ENCODE data around the gene SLC44A3. TPM values are rescaled to one million over a fixed set of nuclear protein-coding genes. Genes with fewer than 3 reads are reported as not detected.

The SLC44A3 gene
- polyA plus RNA-seq, 1 donor from 2014 or later: not detected

DNA sequence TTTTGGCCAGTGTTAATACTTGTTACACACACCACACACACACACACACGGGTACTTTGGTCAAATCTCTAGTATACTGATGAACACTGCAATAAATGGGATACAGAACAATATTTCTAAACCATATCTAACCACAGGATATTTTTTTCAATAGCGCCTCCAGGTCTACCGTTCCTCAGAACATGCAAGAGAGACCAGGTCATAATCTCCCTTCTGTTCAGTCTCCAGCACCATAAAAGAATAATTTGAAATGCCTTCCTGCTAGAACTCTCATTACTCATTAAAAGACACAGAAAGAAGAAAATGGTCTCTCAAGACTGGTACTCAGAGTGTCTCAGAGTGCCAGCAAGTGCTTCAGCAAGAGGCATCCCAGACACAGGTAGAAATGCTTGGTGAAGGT lies 11.5 kb upstream of the SLC44A3 start:
- no peak overlapping the region for H2AFZ ChIP-seq (ENCODE audit: low read depth, low read length)
- no peak overlapping the region for H3K27ac ChIP-seq (ENCODE audit: low read length)
- no peak for TF ChIP-seq EP300 (conservative IDR thresholded peaks at IDR 0.05; ENCODE audit: poor library complexity, severe bottlenecking)
- TF ChIP-seq, protein P1, sequence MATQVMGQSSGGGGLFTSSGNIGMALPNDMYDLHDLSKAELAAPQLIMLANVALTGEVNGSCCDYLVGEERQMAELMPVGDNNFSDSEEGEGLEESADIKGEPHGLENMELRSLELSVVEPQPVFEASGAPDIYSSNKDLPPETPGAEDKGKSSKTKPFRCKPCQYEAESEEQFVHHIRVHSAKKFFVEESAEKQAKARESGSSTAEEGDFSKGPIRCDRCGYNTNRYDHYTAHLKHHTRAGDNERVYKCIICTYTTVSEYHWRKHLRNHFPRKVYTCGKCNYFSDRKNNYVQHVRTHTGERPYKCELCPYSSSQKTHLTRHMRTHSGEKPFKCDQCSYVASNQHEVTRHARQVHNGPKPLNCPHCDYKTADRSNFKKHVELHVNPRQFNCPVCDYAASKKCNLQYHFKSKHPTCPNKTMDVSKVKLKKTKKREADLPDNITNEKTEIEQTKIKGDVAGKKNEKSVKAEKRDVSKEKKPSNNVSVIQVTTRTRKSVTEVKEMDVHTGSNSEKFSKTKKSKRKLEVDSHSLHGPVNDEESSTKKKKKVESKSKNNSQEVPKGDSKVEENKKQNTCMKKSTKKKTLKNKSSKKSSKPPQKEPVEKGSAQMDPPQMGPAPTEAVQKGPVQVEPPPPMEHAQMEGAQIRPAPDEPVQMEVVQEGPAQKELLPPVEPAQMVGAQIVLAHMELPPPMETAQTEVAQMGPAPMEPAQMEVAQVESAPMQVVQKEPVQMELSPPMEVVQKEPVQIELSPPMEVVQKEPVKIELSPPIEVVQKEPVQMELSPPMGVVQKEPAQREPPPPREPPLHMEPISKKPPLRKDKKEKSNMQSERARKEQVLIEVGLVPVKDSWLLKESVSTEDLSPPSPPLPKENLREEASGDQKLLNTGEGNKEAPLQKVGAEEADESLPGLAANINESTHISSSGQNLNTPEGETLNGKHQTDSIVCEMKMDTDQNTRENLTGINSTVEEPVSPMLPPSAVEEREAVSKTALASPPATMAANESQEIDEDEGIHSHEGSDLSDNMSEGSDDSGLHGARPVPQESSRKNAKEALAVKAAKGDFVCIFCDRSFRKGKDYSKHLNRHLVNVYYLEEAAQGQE (IDR thresholded peaks at IDR 0.05; ENCODE audit: borderline replicate concordance): no peak
- no peak for TF ChIP-seq POLR2AphosphoS5 (IDR thresholded peaks at IDR 0.05)
- TF ChIP-seq RAD21 (conservative IDR thresholded peaks at IDR 0.05): no peak
- no peak for TF ChIP-seq TAF1 (IDR thresholded peaks at IDR 0.05; ENCODE audit: low read depth)
- no peak for TF ChIP-seq MXI1 (conservative IDR thresholded peaks at IDR 0.05; ENCODE audit: poor library complexity, severe bottlenecking)
- TF ChIP-seq, protein P2, sequence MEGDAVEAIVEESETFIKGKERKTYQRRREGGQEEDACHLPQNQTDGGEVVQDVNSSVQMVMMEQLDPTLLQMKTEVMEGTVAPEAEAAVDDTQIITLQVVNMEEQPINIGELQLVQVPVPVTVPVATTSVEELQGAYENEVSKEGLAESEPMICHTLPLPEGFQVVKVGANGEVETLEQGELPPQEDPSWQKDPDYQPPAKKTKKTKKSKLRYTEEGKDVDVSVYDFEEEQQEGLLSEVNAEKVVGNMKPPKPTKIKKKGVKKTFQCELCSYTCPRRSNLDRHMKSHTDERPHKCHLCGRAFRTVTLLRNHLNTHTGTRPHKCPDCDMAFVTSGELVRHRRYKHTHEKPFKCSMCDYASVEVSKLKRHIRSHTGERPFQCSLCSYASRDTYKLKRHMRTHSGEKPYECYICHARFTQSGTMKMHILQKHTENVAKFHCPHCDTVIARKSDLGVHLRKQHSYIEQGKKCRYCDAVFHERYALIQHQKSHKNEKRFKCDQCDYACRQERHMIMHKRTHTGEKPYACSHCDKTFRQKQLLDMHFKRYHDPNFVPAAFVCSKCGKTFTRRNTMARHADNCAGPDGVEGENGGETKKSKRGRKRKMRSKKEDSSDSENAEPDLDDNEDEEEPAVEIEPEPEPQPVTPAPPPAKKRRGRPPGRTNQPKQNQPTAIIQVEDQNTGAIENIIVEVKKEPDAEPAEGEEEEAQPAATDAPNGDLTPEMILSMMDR (IDR thresholded peaks at IDR 0.05; ENCODE audit: poor library complexity, severe bottlenecking): no peak
- TF ChIP-seq EZH2 (IDR thresholded peaks at IDR 0.05; ENCODE audit: borderline replicate concordance, insufficient read depth, low read length, poor library complexity, severe bottlenecking): no peak
- no peak for TF ChIP-seq SMC3 (conservative IDR thresholded peaks at IDR 0.05; ENCODE audit: poor library complexity)
- no peaks in the 10 kb centered on the region for H3K9me2 ChIP-seq (ENCODE audit: insufficient read depth, low read length)
- no peak overlapping the region for H3K4me2 ChIP-seq (ENCODE audit: low read length)
- H3K36me3 ChIP-seq (ENCODE audit: insufficient read depth, low read length): no peaks in the 10 kb centered on the region
- H3K9ac ChIP-seq (ENCODE audit: low read length): no peak overlapping the region
- H3K4me3 ChIP-seq (ENCODE audit: low read length): no peak overlapping the region
- no peaks in the 10 kb centered on the region for H4K20me1 ChIP-seq (ENCODE audit: insufficient read depth)
- H3F3A ChIP-seq (ENCODE audit: insufficient read depth, low read length, poor library complexity, severe bottlenecking): no peaks in the 10 kb centered on the region
- no peaks in the 10 kb centered on the region for H3K9me3 ChIP-seq (ENCODE audit: low read length)
- no peaks in the 10 kb centered on the region for H3K79me2 ChIP-seq (replicated peaks; ENCODE audit: insufficient read depth, low read length)
- H3K27me3 ChIP-seq (ENCODE audit: insufficient read depth, low read depth, low read length): no peaks in the 10 kb centered on the region

DNA sequence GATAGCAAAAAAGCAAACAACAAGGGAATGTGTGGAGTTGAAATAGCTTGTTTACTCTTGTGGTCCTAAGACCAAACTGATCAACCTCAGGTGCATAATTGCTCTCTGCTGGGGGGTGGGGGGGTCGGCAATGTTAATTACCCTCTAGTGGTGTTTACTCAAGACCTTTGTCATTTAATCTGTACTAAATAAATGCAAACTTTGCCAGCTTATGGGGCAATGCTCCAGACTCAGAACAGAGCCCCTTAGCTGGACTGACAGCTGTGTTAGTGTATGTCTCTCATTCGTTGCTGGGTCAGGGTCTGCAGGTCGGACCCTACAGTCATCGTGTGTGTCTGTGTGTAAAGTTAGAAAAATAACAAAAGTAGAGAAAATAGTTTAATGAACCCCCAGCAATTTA lies 7.2 kb upstream of the SLC44A3 start:
- no peak overlapping the region for H3K4me3 ChIP-seq (ENCODE audit: low read length)
- no peaks in the 10 kb centered on the region for H3K9me2 ChIP-seq (ENCODE audit: insufficient read depth, low read length)
- TF ChIP-seq RAD21 (conservative IDR thresholded peaks at IDR 0.05) (no peak), EP300 (conservative IDR thresholded peaks at IDR 0.05; ENCODE audit: poor library complexity, severe bottlenecking) (no peak), MXI1 (conservative IDR thresholded peaks at IDR 0.05; ENCODE audit: poor library complexity, severe bottlenecking) (no peak), SMC3 (conservative IDR thresholded peaks at IDR 0.05; ENCODE audit: poor library complexity) (no peak), TAF1 (IDR thresholded peaks at IDR 0.05; ENCODE audit: low read depth) (no peak), POLR2AphosphoS5 (IDR thresholded peaks at IDR 0.05) (no peak), EZH2 (IDR thresholded peaks at IDR 0.05; ENCODE audit: borderline replicate concordance, insufficient read depth, low read length, poor library complexity, severe bottlenecking) (no peak)
- TF ChIP-seq, protein P2 (IDR thresholded peaks at IDR 0.05; ENCODE audit: poor library complexity, severe bottlenecking): no peak
- TF ChIP-seq, protein P1 (IDR thresholded peaks at IDR 0.05; ENCODE audit: borderline replicate concordance): no peak
- no peak overlapping the region for H3K9ac ChIP-seq (ENCODE audit: low read length)
- no peaks in the 10 kb centered on the region for H3K9me3 ChIP-seq (ENCODE audit: low read length)
- no peaks in the 10 kb centered on the region for H3K27me3 ChIP-seq (ENCODE audit: insufficient read depth, low read depth, low read length)
- H2AFZ ChIP-seq (ENCODE audit: low read depth, low read length): no peak overlapping the region
- no peaks in the 10 kb centered on the region for H3K79me2 ChIP-seq (replicated peaks; ENCODE audit: insufficient read depth, low read length)
- no peaks in the 10 kb centered on the region for H3K36me3 ChIP-seq (ENCODE audit: insufficient read depth, low read length)
- H3K4me2 ChIP-seq (ENCODE audit: low read length): no peak overlapping the region
- no peaks in the 10 kb centered on the region for H3F3A ChIP-seq (ENCODE audit: insufficient read depth, low read length, poor library complexity, severe bottlenecking)
- H3K27ac ChIP-seq (ENCODE audit: low read length): no peak overlapping the region
- no peaks in the 10 kb centered on the region for H4K20me1 ChIP-seq (ENCODE audit: insufficient read depth)
